Activated effector memory CD4-positive, alpha-beta T cell treated with Interleukin-2 at 50 U/mL for 16 hours (primary cell): ENCODE data around the gene EPAS1.

Source experiments
- DNase-seq: peaks from one replicate; pipeline ENCODE4 v3.0.0-alpha.2; 2020

The EPAS1 gene

GRCh38 chr2:46303233-46303632, 6.0 kb downstream of the EPAS1 start:
- no peak for DNase-seq

- no peak for DNase-seq
Observed at GRCh38 chr2:46303822-46304221, 6.6 kb downstream of the EPAS1 start.

- DNase-seq: no peak
Observed at GRCh38 chr2:46304635-46305034, 7.4 kb downstream of the EPAS1 start.

- no peak for DNase-seq
Observed at GRCh38 chr2:46305187-46305586, 8.0 kb downstream of the EPAS1 start.

- DNase-seq: no peak
Observed at GRCh38 chr2:46305767-46306166, 8.6 kb downstream of the EPAS1 start.

GRCh38 chr2:46306330-46306751, 9.1 kb downstream of the EPAS1 start:
- no peak for DNase-seq

- no peak for DNase-seq
Observed at GRCh38 chr2:46306988-46307655, 9.9 kb downstream of the EPAS1 start.

- no peak for DNase-seq
Observed at GRCh38 chr2:46308081-46308480, 10.9 kb downstream of the EPAS1 start.

GRCh38 chr2:46308629-46309028, 11.4 kb downstream of the EPAS1 start:
- DNase-seq: no peak

GRCh38 chr2:46309052-46309953, 12.1 kb downstream of the EPAS1 start:
- no peak for DNase-seq

GRCh38 chr2:46310446-46310845, 13.2 kb downstream of the EPAS1 start:
- DNase-seq: no peak

- no peak for DNase-seq
Observed at GRCh38 chr2:46311651-46312223, 14.5 kb downstream of the EPAS1 start.

- DNase-seq: no peak
Observed at GRCh38 chr2:46313063-46313462, 15.9 kb downstream of the EPAS1 start.

GRCh38 chr2:46314065-46314835, 17.0 kb downstream of the EPAS1 start:
- no peak for DNase-seq

- DNase-seq: no peak
Observed at GRCh38 chr2:46315103-46315890, 18.1 kb downstream of the EPAS1 start.

GRCh38 chr2:46317094-46317486, 19.9 kb downstream of the EPAS1 start:
- DNase-seq: no peak

- no peak for DNase-seq
Observed at GRCh38 chr2:46318579-46319460, 21.6 kb downstream of the EPAS1 start.

GRCh38 chr2:46319711-46320110, 22.5 kb downstream of the EPAS1 start:
- no peak for DNase-seq

- no peak for DNase-seq
Observed at GRCh38 chr2:46320141-46320567, 22.9 kb downstream of the EPAS1 start.

GRCh38 chr2:46323730-46324129, 26.5 kb downstream of the EPAS1 start:
- DNase-seq: no peak
